Measurements from ENCODE around the gene HOXA10.

DNA sequence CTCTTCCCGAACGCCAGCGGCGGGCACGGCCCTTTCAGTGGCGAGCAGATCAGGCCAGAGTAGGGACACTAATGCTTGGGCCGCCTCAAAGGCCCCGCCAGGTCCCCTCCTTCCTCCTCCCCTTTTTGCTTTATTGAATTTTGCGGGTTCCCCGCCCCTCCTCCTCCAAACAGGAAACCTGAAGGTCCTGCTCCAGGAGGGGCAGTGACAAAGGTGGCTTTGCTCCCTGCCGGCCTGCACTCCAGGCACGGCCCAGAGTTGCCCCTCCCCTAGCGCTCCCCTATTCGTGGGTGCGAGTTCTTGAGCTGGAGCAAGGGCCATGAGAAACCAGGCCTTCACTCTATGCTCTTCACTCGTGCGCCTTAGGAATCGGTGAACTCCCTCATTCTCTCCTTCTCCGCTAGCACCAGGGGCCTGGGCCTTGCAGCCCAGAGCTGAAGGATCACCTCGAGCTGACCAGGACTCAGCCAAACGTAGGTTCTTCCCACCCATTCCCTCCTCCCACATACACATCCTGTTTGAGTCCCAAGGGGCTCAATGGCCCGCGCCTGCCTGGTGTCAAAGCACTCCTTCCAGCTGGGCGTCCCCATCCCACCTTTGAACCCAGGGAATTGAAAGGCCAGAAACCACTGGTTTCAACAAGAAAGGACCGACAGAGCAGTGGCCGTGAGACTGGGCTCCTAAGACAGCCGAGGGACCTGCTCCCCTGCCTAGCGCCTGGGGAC lies 25.9 kb downstream of the HOXA10 start:
- TF ChIP-seq POLR2A (IDR thresholded peaks at IDR 0.05; ENCODE audit: low read length) (no peak), GATA1 (IDR thresholded peaks at IDR 0.05; ENCODE audit: low read depth, low read length) (no peak)
